Measurements from ENCODE around the gene PRKAR1B. TPM values are rescaled to one million over a fixed set of nuclear protein-coding genes. Genes with fewer than 3 reads are reported as not detected.
"Not testable (repeated sequence)": the region's sequence is repeated elsewhere in the genome, so short reads cannot be mapped to it uniquely, and the experiment has no call there.

The PRKAR1B gene
- total RNA-seq, 1 donor from 2014 or later, result 81.9 TPM

GRCh38 chr7:668139-668931, 58.7 kb downstream of the PRKAR1B start:
- no peak for DNase-seq

- no peak for DNase-seq
Measured at GRCh38 chr7:666454-667292, 60.4 kb downstream of the PRKAR1B start.

- peak; percentile 45 for DNase-seq
Measured at GRCh38 chr7:665736-666453, 61.2 kb downstream of the PRKAR1B start.

- no peak for DNase-seq
Measured at GRCh38 chr7:664997-665735, 61.9 kb downstream of the PRKAR1B start.

GRCh38 chr7:664402-664775, 62.7 kb downstream of the PRKAR1B start:
- DNase-seq, result no peak

GRCh38 chr7:662576-662975, 64.5 kb downstream of the PRKAR1B start:
- no peak for DNase-seq

- DNase-seq, result no peak
Measured at GRCh38 chr7:659996-660395, 67.1 kb downstream of the PRKAR1B start.

- DNase-seq, result no peak
Measured at GRCh38 chr7:659306-659847, 67.7 kb downstream of the PRKAR1B start.

GRCh38 chr7:657565-658119, 69.4 kb downstream of the PRKAR1B start:
- DNase-seq, result peak; percentile 24

GRCh38 chr7:657010-657409, 70.1 kb downstream of the PRKAR1B start:
- not testable (repeated sequence) for DNase-seq

GRCh38 chr7:655758-656157, 71.3 kb downstream of the PRKAR1B start:
- no peak for DNase-seq

GRCh38 chr7:653829-654764, 73.0 kb downstream of the PRKAR1B start:
- DNase-seq, result no peak

GRCh38 chr7:652881-653280, 74.2 kb downstream of the PRKAR1B start:
- DNase-seq, result no peak

GRCh38 chr7:652167-652566, 74.9 kb downstream of the PRKAR1B start:
- not testable (repeated sequence) for DNase-seq

- no peak for DNase-seq
Measured at GRCh38 chr7:651032-651728, 75.9 kb downstream of the PRKAR1B start.

- DNase-seq, result no peak
Measured at GRCh38 chr7:650339-651031, 76.6 kb downstream of the PRKAR1B start.

- no peak for DNase-seq
Measured at GRCh38 chr7:646951-647350, 80.1 kb downstream of the PRKAR1B start.

GRCh38 chr7:646487-646886, 80.6 kb downstream of the PRKAR1B start:
- DNase-seq, result no peak

GRCh38 chr7:645606-646005, 81.5 kb downstream of the PRKAR1B start:
- DNase-seq, result no peak

All from occipital lobe (tissue), 2 donors.